MM.1S (cell line): ENCODE data around the gene CTTNBP2NL.

Source experiments
- DNase-seq: peaks from one replicate; pipeline ENCODE4 v3.0.0-alpha.2; 2015
- H2AFZ ChIP-seq: fragments of 300-600 bp; sonication (generic); 2 replicates; pipeline ENCODE4 v1.6.0; 2016; ENCODE audit warnings: antibody characterized with exemption, low read length
- H3F3A ChIP-seq: fragments of 300-600 bp; sonication (generic); 2 replicates; pipeline ENCODE4 v1.6.1; 2016; ENCODE audit warnings: mild to moderate bottlenecking, antibody characterized with exemption, low read length, moderate library complexity, mixed read lengths; ENCODE audit not compliant: insufficient read depth
- H3K27ac ChIP-seq: fragments of 300-600 bp; sonication (generic); 2 replicates; pipeline ENCODE4 v1.5.1; 2016; ENCODE audit warnings: mild to moderate bottlenecking, low read length
- H3K27me3 ChIP-seq: fragments of 300-600 bp; sonication (generic); replicated peaks from 2 replicates; pipeline ENCODE4 v1.6.0; 2016; ENCODE audit warnings: low read length; ENCODE audit not compliant: insufficient read depth
- H3K36me3 ChIP-seq: fragments of 300-600 bp; sonication (generic); replicated peaks from 2 replicates; pipeline ENCODE4 v1.6.1; 2016; ENCODE audit warnings: mild to moderate bottlenecking, low read length, mixed read lengths; ENCODE audit not compliant: insufficient read depth
- H3K4me1 ChIP-seq: fragments of 300-600 bp; sonication (generic); 2 replicates; pipeline ENCODE4 v1.6.1; 2016; ENCODE audit warnings: low read length, mixed read lengths
- H3K4me2 ChIP-seq: fragments of 300-600 bp; sonication (generic); 2 replicates; pipeline ENCODE4 v1.6.0; 2016; ENCODE audit warnings: low read depth, low read length
- H3K4me3 ChIP-seq: fragments of 300-600 bp; sonication (generic); 2 replicates; pipeline ENCODE4 v1.5.1; 2016; ENCODE audit warnings: low read length, mixed read lengths
- H3K79me2 ChIP-seq: fragments of 300-600 bp; sonication (generic); 2 replicates; pipeline ENCODE4 v1.6.1; 2016; ENCODE audit warnings: mixed run types, low read length, mixed read lengths
- H3K9ac ChIP-seq: fragments of 300-600 bp; sonication (generic); 2 replicates; pipeline ENCODE4 v1.6.1; 2016; ENCODE audit warnings: low read length, mixed read lengths
- H3K9me2 ChIP-seq: fragments of 300-600 bp; sonication (generic); replicated peaks from 2 replicates; pipeline ENCODE4 v1.6.1; 2016; ENCODE audit warnings: mild to moderate bottlenecking, low read length, mixed read lengths; ENCODE audit not compliant: insufficient read depth
- H3K9me3 ChIP-seq: fragments of 300-600 bp; sonication (generic); replicated peaks from 2 replicates; pipeline ENCODE4 v1.6.1; 2016; ENCODE audit warnings: mild to moderate bottlenecking, low read length, mixed read lengths; ENCODE audit not compliant: insufficient read depth
- H4K20me1 ChIP-seq: fragments of 300-600 bp; sonication (generic); 2 replicates; pipeline ENCODE4 v1.6.1; 2016; ENCODE audit warnings: mild to moderate bottlenecking, low read length, moderate library complexity, mixed read lengths; ENCODE audit not compliant: insufficient read depth
- CTCF ChIP-seq: fragments of 300-600 bp; sonication (generic); IDR thresholded peaks from 2 replicates; pipeline ENCODE4 v1.5.1; 2016; ENCODE audit warnings: antibody characterized with exemption, low read length, mixed read lengths
- EZH2 ChIP-seq: fragments of 300-600 bp; sonication (generic); optimal IDR thresholded peaks from 2 replicates; pipeline ENCODE3; 2017; ENCODE audit warnings: low read depth, mild to moderate bottlenecking, antibody characterized with exemption, low read length, mixed read lengths
- EZH2phosphoT487 ChIP-seq: fragments of 300-600 bp; sonication (generic); IDR thresholded peaks from 2 replicates; pipeline ENCODE4 v1.6.1; 2018; ENCODE audit warnings: antibody characterized with exemption, low read length

CTTNBP2NL gene

GRCh38 chr1:112395821-112396652, at the start of gene CTTNBP2NL:
Gene CTTNBP2NL, plus strand, starts transcription at chr1:112396214. Its CDS starts 19,952 bp downstream, at chr1:112416166.
- peak within 1 kb of the TSS; percentile 17; the same call in 1 of the 2 replicates for H3K9ac ChIP-seq
- H2AFZ ChIP-seq = peak within 1 kb of the TSS; percentile 82
- H3K79me2 ChIP-seq = no peaks in the 10 kb centered on the region
- no peaks in the 10 kb centered on the region for H3K4me1 ChIP-seq
- peak within 1 kb of the TSS; percentile 70; the same call in 1 of the 2 replicates for H3K4me2 ChIP-seq
- H3K36me3 ChIP-seq = no peaks in the 10 kb centered on the region
- peak; percentile 66 for DNase-seq
- H3K9me3 ChIP-seq = no peaks in the 10 kb centered on the region
- H4K20me1 ChIP-seq = no peaks in the 10 kb centered on the region
- no peaks in the 10 kb centered on the region for H3K9me2 ChIP-seq
- H3K27ac ChIP-seq = no peak within 1 kb of the TSS
- H3K4me3 ChIP-seq = peak within 1 kb of the TSS; percentile 76
- no peak for TF ChIP-seq EZH2phosphoT487
- TF ChIP-seq CTCF = no peak
- TF ChIP-seq EZH2 = no peak
- no peaks in the 10 kb centered on the region for H3F3A ChIP-seq
- no peaks in the 10 kb centered on the region for H3K27me3 ChIP-seq

- H3K4me2 ChIP-seq = no peak overlapping the region
- no peak overlapping the region for H2AFZ ChIP-seq
- no peaks in the 10 kb centered on the region for H3F3A ChIP-seq
- no peak overlapping the region for H3K4me3 ChIP-seq
- H3K27ac ChIP-seq = no peak overlapping the region
- H3K4me1 ChIP-seq = no peaks in the 10 kb centered on the region
- H3K9me2 ChIP-seq = no peaks in the 10 kb centered on the region
- H3K79me2 ChIP-seq = no peaks in the 10 kb centered on the region
- H3K9ac ChIP-seq = no peak overlapping the region
- TF ChIP-seq EZH2phosphoT487 = no peak
- no peak for TF ChIP-seq CTCF
- no peak for TF ChIP-seq EZH2
- DNase-seq = no peak
- no peaks in the 10 kb centered on the region for H3K27me3 ChIP-seq
- H3K36me3 ChIP-seq = no peaks in the 10 kb centered on the region
- no peaks in the 10 kb centered on the region for H4K20me1 ChIP-seq
- H3K9me3 ChIP-seq = no peaks in the 10 kb centered on the region
These were observed 49.1 kb upstream of the CTTNBP2NL start for GRCh38 chr1:112346801-112347350.

GRCh38 chr1:112356765-112357164, 39.2 kb upstream of the CTTNBP2NL start:
- DNase-seq = no peak
- H3K27me3 ChIP-seq = no peaks in the 10 kb centered on the region

More at GRCh38 chr1:112356765-112357164, 39.2 kb upstream of the CTTNBP2NL start:
- no peak for TF ChIP-seq EZH2phosphoT487
- no peak for TF ChIP-seq EZH2
- TF ChIP-seq CTCF = no peak
- Histone ChIP-seq H2AFZ (no peak overlapping the region), H3K4me2 (no peak overlapping the region), H3K9ac (no peak overlapping the region), H3K4me1 (no peaks in the 10 kb centered on the region), H4K20me1 (no peaks in the 10 kb centered on the region), H3K9me3 (no peaks in the 10 kb centered on the region), H3K27ac (no peak overlapping the region), H3K36me3 (no peaks in the 10 kb centered on the region), H3K4me3 (no peak overlapping the region), H3F3A (no peaks in the 10 kb centered on the region), H3K79me2 (no peaks in the 10 kb centered on the region), H3K9me2 (no peaks in the 10 kb centered on the region)
